Measurements from ENCODE around the gene RIOK2. TPM values are rescaled to one million over a fixed set of nuclear protein-coding genes. Genes with fewer than 3 reads are reported as not detected.

RIOK2 gene
- total RNA-seq, 2 experiments from 2014 or later, result 30.9 to 39.2 TPM

GRCh38 chr5:97165726-97166125, 17.3 kb downstream of the RIOK2 start:
- no peak for DNase-seq
- peaks cover 23% of the 10 kb centered on the region for H3K36me3 Mint-ChIP-seq (ENCODE audit: low read depth)
- H3K9me3 Mint-ChIP-seq (ENCODE audit: low read depth), result no peaks in the 10 kb centered on the region
- ChIA-PET POLR2A (no interaction called here), CTCF (interaction anchor here (0.6 to 12.5 kb wide), 8 partner anchors 10 to 1604 kb away, joined by 3 to 160 read pairs (median 4); no protein-coding TSS in a partner anchor)
- H3K4me1 Mint-ChIP-seq, result peaks cover 25% of the 10 kb centered on the region
- ATAC-seq, result no peak
- no peak overlapping the region for H3K4me3 Mint-ChIP-seq
- H3K27ac Mint-ChIP-seq, result peak overlapping the region; percentile 79
- intact Hi-C loops (cut with DNase I, micrococcal nuclease), result no loop called here
- H3K27me3 Mint-ChIP-seq, result no peaks in the 10 kb centered on the region

- ATAC-seq (peak; percentile 70), DNase-seq (no peak)
- Mint-ChIP-seq H3K36me3 (ENCODE audit: low read depth) (peaks cover 28% of the 10 kb centered on the region), H3K4me1 (peaks cover 25% of the 10 kb centered on the region), H3K27me3 (no peaks in the 10 kb centered on the region), H3K4me3 (no peak overlapping the region), H3K27ac (no peak overlapping the region), H3K9me3 (ENCODE audit: low read depth) (no peaks in the 10 kb centered on the region)
- intact Hi-C loops (cut with DNase I, micrococcal nuclease), result loop anchor here in 1 of 2 experiments (5.0 kb wide), 2 partner anchors 228 to 358 kb away; partner anchors contain the start of genes ERAP1 and LNPEP
- ChIA-PET CTCF (interaction anchor here (0.7 to 12.5 kb wide), 16 partner anchors 8 to 550 kb away, joined by 3 to 160 read pairs (median 5); no protein-coding TSS in a partner anchor), POLR2A (no interaction called here)
Observed at GRCh38 chr5:97164846-97165245, 18.2 kb downstream of the RIOK2 start.

- CTCF ChIA-PET, result interaction anchor here (0.6 to 12.5 kb wide), 27 partner anchors 9 to 549 kb away, joined by 3 to 160 read pairs (median 5); partner anchors contain the start of genes LIX1 and RIOK2
- Mint-ChIP-seq H3K36me3 (ENCODE audit: low read depth) (peaks cover 33% of the 10 kb centered on the region), H3K9me3 (ENCODE audit: low read depth) (no peaks in the 10 kb centered on the region), H3K27me3 (no peaks in the 10 kb centered on the region), H3K4me1 (peaks cover 25% of the 10 kb centered on the region), H3K4me3 (no peak overlapping the region), H3K27ac (no peak overlapping the region)
- POLR2A ChIA-PET, result no interaction called here
- DNase-seq (no peak), ATAC-seq (no peak)
- intact Hi-C loops (cut with DNase I, micrococcal nuclease), result loop anchor here (2.0 to 5.0 kb wide), 6 partner anchors 167 to 551 kb away; partner anchors contain the start of genes ERAP1 (in 2 of the 2) and LNPEP (in 1 of the 2)
Observed at GRCh38 chr5:97163790-97164285, 19.2 kb downstream of the RIOK2 start.

- CTCF ChIA-PET, result interaction anchor here (0.6 to 12.5 kb wide), 27 partner anchors 10 to 549 kb away, joined by 3 to 160 read pairs (median 5); partner anchors contain the start of genes LIX1 and RIOK2
- Mint-ChIP-seq H3K4me1 (peaks cover 22% of the 10 kb centered on the region), H3K9me3 (ENCODE audit: low read depth) (peaks cover 2% of the 10 kb centered on the region), H3K27me3 (no peaks in the 10 kb centered on the region), H3K4me3 (no peak overlapping the region), H3K27ac (no peak overlapping the region), H3K36me3 (ENCODE audit: low read depth) (peaks cover 36% of the 10 kb centered on the region)
- POLR2A ChIA-PET, result no interaction called here
- intact Hi-C loops (cut with DNase I, micrococcal nuclease), result loop anchor here (2.0 to 5.0 kb wide), 6 partner anchors 167 to 551 kb away; partner anchors contain the start of genes ERAP1 (in 2 of the 2) and LNPEP (in 1 of the 2)
- ATAC-seq (no peak), DNase-seq (no peak)
Observed at GRCh38 chr5:97163360-97163764, 19.7 kb downstream of the RIOK2 start.

GRCh38 chr5:97162045-97162444, 21.0 kb downstream of the RIOK2 start:
- H3K4me1 Mint-ChIP-seq, result peaks cover 16% of the 10 kb centered on the region
- DNase-seq (peak; percentile 70), ATAC-seq (peak; percentile 49)
- no peak overlapping the region for H3K4me3 Mint-ChIP-seq
- peaks cover 14% of the 10 kb centered on the region for H3K9me3 Mint-ChIP-seq (ENCODE audit: low read depth)
- peaks cover 42% of the 10 kb centered on the region for H3K36me3 Mint-ChIP-seq (ENCODE audit: low read depth)
- ChIA-PET POLR2A (no interaction called here), CTCF (interaction anchor here (0.6 to 12.5 kb wide), 83 partner anchors 11 to 1857 kb away, joined by 3 to 160 read pairs (median 5); partner anchors contain the start of genes ERAP2, LIX1 and LNPEP)
- H3K27ac Mint-ChIP-seq, result no peak overlapping the region
- H3K27me3 Mint-ChIP-seq, result no peaks in the 10 kb centered on the region
- intact Hi-C loops (cut with DNase I, micrococcal nuclease), result loop anchor here (1.0 to 5.0 kb wide), 10 partner anchors 165 to 549 kb away; partner anchors contain the start of genes ERAP1 (in 2 of the 2) and LNPEP (in 1 of the 2)

- H3K27ac Mint-ChIP-seq, result no peak overlapping the region
Observed at GRCh38 chr5:97157689-97158088, 25.4 kb downstream of the RIOK2 start.

GRCh38 chr5:97151370-97151769, 31.7 kb downstream of the RIOK2 start:
- H3K27me3 Mint-ChIP-seq, result no peaks in the 10 kb centered on the region
- ChIA-PET POLR2A (no interaction called here), CTCF (interaction anchor here (0.7 to 5.3 kb wide), 3 partner anchors 8 to 815 kb away, joined by 3 to 42 read pairs (median 5); partner anchors contain the start of gene LIX1)
- DNase-seq, result no peak
- no peak overlapping the region for H3K27ac Mint-ChIP-seq
- no peak for ATAC-seq
- no peaks in the 10 kb centered on the region for H3K4me1 Mint-ChIP-seq
- no peak overlapping the region for H3K4me3 Mint-ChIP-seq
- no peaks in the 10 kb centered on the region for H3K36me3 Mint-ChIP-seq (ENCODE audit: low read depth)
- peaks cover under 1% of the 10 kb centered on the region for H3K9me3 Mint-ChIP-seq (ENCODE audit: low read depth)
- intact Hi-C loops (cut with DNase I, micrococcal nuclease), result no loop called here

More at GRCh38 chr5:97157689-97158088, 25.4 kb downstream of the RIOK2 start:
- no peak overlapping the region for H3K4me3 Mint-ChIP-seq
- ChIA-PET CTCF (interaction anchor here (0.6 to 12.5 kb wide), 5 partner anchors 10 to 1639 kb away, joined by 3 to 160 read pairs (median 4); no protein-coding TSS in a partner anchor), POLR2A (interaction anchor here (0.7 kb wide), 1 partner anchor 118 kb away, joined by 3 read pairs; no protein-coding TSS in a partner anchor)
- H3K4me1 Mint-ChIP-seq, result peaks cover 2% of the 10 kb centered on the region
- peaks cover 16% of the 10 kb centered on the region for H3K9me3 Mint-ChIP-seq (ENCODE audit: low read depth)
- intact Hi-C loops (cut with DNase I, micrococcal nuclease), result no loop called here
- H3K36me3 Mint-ChIP-seq (ENCODE audit: low read depth), result peaks cover 29% of the 10 kb centered on the region
- ATAC-seq (no peak), DNase-seq (no peak)
- no peaks in the 10 kb centered on the region for H3K27me3 Mint-ChIP-seq

GRCh38 chr5:97150401-97150800, 32.6 kb downstream of the RIOK2 start:
- CTCF ChIA-PET, result interaction anchor here (0.6 to 5.3 kb wide), 4 partner anchors 9 to 17 kb away, joined by 3 to 42 read pairs (median 10); no protein-coding TSS in a partner anchor
- no peak overlapping the region for H3K27ac Mint-ChIP-seq
- DNase-seq, result no peak
- no peaks in the 10 kb centered on the region for H3K27me3 Mint-ChIP-seq
- H3K4me3 Mint-ChIP-seq, result no peak overlapping the region
- no peak for ATAC-seq
- intact Hi-C loops (cut with DNase I, micrococcal nuclease), result no loop called here
- no peaks in the 10 kb centered on the region for H3K9me3 Mint-ChIP-seq (ENCODE audit: low read depth)
- no peaks in the 10 kb centered on the region for H3K4me1 Mint-ChIP-seq
- POLR2A ChIA-PET, result no interaction called here
- no peaks in the 10 kb centered on the region for H3K36me3 Mint-ChIP-seq (ENCODE audit: low read depth)

GRCh38 chr5:97149709-97150108, 33.3 kb downstream of the RIOK2 start:
- intact Hi-C loops (cut with DNase I, micrococcal nuclease), result no loop called here
- ChIA-PET CTCF (interaction anchor here (1.5 to 5.3 kb wide), 4 partner anchors 9 to 281 kb away, joined by 4 to 42 read pairs (median 12); no protein-coding TSS in a partner anchor), POLR2A (no interaction called here)
- no peak overlapping the region for H3K4me3 Mint-ChIP-seq
- no peaks in the 10 kb centered on the region for H3K4me1 Mint-ChIP-seq
- no peak for DNase-seq
- no peaks in the 10 kb centered on the region for H3K27me3 Mint-ChIP-seq
- no peak overlapping the region for H3K27ac Mint-ChIP-seq
- ATAC-seq, result no peak
- no peaks in the 10 kb centered on the region for H3K9me3 Mint-ChIP-seq (ENCODE audit: low read depth)
- H3K36me3 Mint-ChIP-seq (ENCODE audit: low read depth), result no peaks in the 10 kb centered on the region

- CTCF ChIA-PET, result interaction anchor here (1.0 to 5.3 kb wide), 6 partner anchors 10 to 279 kb away, joined by 3 to 42 read pairs (median 7); no protein-coding TSS in a partner anchor
- ATAC-seq (no peak), DNase-seq (no peak)
- no peak overlapping the region for H3K4me3 Mint-ChIP-seq
- no peak overlapping the region for H3K27ac Mint-ChIP-seq
- no peaks in the 10 kb centered on the region for H3K4me1 Mint-ChIP-seq
- H3K36me3 Mint-ChIP-seq (ENCODE audit: low read depth), result no peaks in the 10 kb centered on the region
- no peaks in the 10 kb centered on the region for H3K9me3 Mint-ChIP-seq (ENCODE audit: low read depth)
- intact Hi-C loops (cut with DNase I, micrococcal nuclease), result no loop called here
- no peaks in the 10 kb centered on the region for H3K27me3 Mint-ChIP-seq
- POLR2A ChIA-PET, result interaction anchor here (0.7 kb wide), 1 partner anchor 267 kb away, joined by 3 read pairs; no protein-coding TSS in a partner anchor
Observed at GRCh38 chr5:97148288-97148687, 34.8 kb downstream of the RIOK2 start.

- POLR2A ChIA-PET, result no interaction called here
- no peak for ATAC-seq
- intact Hi-C loops (cut with DNase I, micrococcal nuclease), result loop anchor here (5.0 kb wide), 2 partner anchors 146 to 276 kb away; no protein-coding TSS in a partner anchor
Observed at GRCh38 chr5:97143704-97144103, 39.3 kb downstream of the RIOK2 start.

More at GRCh38 chr5:97143704-97144103, 39.3 kb downstream of the RIOK2 start:
- H3K36me3 Mint-ChIP-seq (ENCODE audit: low read depth), result no peaks in the 10 kb centered on the region
- H3K4me1 Mint-ChIP-seq, result no peaks in the 10 kb centered on the region
- no peak overlapping the region for H3K27ac Mint-ChIP-seq
- no peak for DNase-seq
- CTCF ChIA-PET, result interaction anchor here (1.3 to 6.5 kb wide), 5 partner anchors 8 to 530 kb away, joined by 3 to 39 read pairs (median 5); no protein-coding TSS in a partner anchor
- H3K27me3 Mint-ChIP-seq, result peaks cover 3% of the 10 kb centered on the region
- H3K9me3 Mint-ChIP-seq (ENCODE audit: low read depth), result no peaks in the 10 kb centered on the region
- no peak overlapping the region for H3K4me3 Mint-ChIP-seq
